GM06990 (cell line): Measurements from ENCODE around the gene BLM.

Experiments
- DNase-seq: peaks from one replicate; pipeline ENCODE4 v3.0.0-alpha.2; 2011; ENCODE audit not compliant: insufficient read length; ENCODE audit errors: extremely low read depth
- H3K27me3 ChIP-seq: replicated peaks from 2 replicates; pipeline ENCODE4 v1.6.0; 2011; ENCODE audit warnings: low read length; ENCODE audit not compliant: control insufficient read depth, insufficient read depth
- H3K36me3 ChIP-seq: 2 replicates; pipeline ENCODE4 v1.5.1; 2011; ENCODE audit warnings: low read length; ENCODE audit not compliant: control insufficient read depth, insufficient read depth
- H3K4me3 ChIP-seq: replicated peaks from 2 replicates; pipeline ENCODE4 v1.5.1; 2011; ENCODE audit warnings: low read depth, mild to moderate bottlenecking, control low read depth, low read length
- TF ChIP-seq, protein P1 (sequence below): IDR thresholded peaks from 2 replicates; pipeline ENCODE4 v1.5.1; 2011; ENCODE audit warnings: low read length, control low read depth, mild to moderate bottlenecking, inconsistent platforms; ENCODE audit not compliant: insufficient read depth, poor library complexity, severe bottlenecking

Gene BLM

GRCh38 chr15:90812171-90812957 is 95.2 kb downstream of the BLM start:
- H3K4me3 ChIP-seq = no peak overlapping the region
- H3K27me3 ChIP-seq = no peaks in the 10 kb centered on the region
- H3K36me3 ChIP-seq = peaks cover 11% of the 10 kb centered on the region
- DNase-seq = no peak
- TF ChIP-seq, protein P1, sequence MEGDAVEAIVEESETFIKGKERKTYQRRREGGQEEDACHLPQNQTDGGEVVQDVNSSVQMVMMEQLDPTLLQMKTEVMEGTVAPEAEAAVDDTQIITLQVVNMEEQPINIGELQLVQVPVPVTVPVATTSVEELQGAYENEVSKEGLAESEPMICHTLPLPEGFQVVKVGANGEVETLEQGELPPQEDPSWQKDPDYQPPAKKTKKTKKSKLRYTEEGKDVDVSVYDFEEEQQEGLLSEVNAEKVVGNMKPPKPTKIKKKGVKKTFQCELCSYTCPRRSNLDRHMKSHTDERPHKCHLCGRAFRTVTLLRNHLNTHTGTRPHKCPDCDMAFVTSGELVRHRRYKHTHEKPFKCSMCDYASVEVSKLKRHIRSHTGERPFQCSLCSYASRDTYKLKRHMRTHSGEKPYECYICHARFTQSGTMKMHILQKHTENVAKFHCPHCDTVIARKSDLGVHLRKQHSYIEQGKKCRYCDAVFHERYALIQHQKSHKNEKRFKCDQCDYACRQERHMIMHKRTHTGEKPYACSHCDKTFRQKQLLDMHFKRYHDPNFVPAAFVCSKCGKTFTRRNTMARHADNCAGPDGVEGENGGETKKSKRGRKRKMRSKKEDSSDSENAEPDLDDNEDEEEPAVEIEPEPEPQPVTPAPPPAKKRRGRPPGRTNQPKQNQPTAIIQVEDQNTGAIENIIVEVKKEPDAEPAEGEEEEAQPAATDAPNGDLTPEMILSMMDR = no peak

- TF ChIP-seq, protein P1 = no peak
- Histone ChIP-seq H3K36me3 (peaks cover 11% of the 10 kb centered on the region), H3K4me3 (no peak overlapping the region), H3K27me3 (no peaks in the 10 kb centered on the region)
- DNase-seq = no peak
Measured at GRCh38 chr15:90812958-90813265, 95.8 kb downstream of the BLM start.

DNA sequence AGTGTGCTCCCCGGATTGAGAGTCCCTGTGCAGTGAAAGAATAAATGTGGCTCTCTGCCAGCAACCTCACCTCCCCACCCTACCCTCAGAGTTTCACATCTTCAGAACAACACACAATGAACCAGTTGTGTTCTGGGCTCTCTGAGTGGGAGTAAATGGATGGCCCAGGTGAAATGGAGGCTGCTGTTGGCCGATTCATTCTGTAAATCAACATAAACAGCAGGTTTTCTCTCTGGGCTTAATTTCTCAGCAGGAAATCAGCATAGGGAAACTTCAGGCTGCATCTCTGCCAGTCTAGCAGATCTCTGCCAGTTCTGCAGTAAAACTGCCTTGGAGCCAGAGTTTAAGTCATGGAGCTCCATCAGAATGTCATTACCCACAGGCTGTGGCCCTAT is 96.6 kb downstream of the BLM start:
- no peak overlapping the region for H3K4me3 ChIP-seq
- H3K36me3 ChIP-seq = peaks cover 9% of the 10 kb centered on the region
- no peaks in the 10 kb centered on the region for H3K27me3 ChIP-seq
- TF ChIP-seq, protein P1 = no peak
- DNase-seq = no peak

DNA sequence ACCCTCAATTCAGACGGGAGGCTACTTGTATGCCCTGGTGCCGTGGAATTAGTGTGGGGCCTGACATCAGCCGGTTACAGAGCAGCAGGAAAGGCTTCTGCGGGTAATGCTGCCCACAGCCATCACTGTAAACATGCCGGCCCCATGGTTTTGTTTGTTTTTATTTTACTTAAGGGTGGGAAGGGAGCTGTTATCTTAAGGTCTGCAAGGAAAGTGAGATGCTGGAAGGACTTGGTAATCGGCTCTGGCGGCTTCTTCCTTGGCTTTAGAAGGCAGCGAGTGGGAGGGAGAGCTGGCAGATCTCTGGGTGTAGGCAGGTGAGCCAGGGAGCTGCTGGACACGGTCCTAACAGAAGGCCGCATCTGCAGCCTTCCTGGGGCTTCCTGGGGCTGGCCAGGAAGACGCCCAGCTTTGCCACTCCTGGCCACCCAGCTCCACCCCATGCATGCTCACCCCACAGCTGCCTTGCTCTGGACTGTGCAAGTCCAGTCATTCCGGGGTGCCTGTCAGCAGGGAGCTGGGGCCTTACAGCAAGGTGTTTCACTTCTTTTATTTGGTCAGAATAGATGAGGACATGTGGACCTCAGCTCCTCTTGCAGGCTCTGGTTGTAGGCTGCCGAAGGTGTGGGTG is 97.2 kb downstream of the BLM start:
- Histone ChIP-seq H3K27me3 (no peaks in the 10 kb centered on the region), H3K36me3 (peaks cover 7% of the 10 kb centered on the region), H3K4me3 (no peak overlapping the region)
- DNase-seq = no peak
- TF ChIP-seq, protein P1 = no peak

DNA sequence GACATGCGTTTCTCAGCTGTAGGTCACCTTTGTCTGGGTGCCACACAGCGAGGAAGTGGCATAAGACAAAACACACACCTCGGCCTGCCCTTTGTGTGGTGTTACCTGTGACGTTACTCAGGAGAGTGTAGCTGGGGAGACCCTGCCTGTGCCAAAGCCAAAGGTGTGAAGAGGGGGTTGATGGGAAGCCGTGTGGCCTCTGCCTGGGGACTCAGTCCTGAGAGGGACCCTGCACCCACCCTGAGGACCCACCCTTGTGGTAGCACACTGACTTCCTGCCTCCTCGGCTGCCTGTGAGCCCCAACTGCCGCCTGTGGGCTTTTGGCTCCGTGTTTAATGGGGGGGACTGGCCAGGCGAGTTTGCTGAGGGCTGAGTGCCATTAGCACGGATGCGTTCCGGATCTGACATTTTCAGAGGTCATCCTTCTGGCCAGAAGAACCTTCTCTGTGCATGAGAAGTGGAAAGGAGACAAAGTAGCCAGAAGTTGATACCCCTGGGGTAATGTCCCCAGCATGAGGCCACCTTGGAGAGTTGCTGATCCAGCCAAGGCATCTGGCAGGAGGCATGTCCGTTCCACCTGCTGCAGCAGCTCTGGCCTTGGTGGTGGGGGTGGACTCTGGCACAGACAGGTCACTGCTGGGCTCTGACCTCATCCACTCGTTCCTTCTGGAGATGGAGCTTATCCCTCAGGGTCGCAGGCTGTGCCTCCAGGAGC is 99.4 kb downstream of the BLM start:
- DNase-seq = no peak

More for the DNA sequence above, 99.4 kb downstream of the BLM start:
- Histone ChIP-seq H3K4me3 (no peak overlapping the region), H3K27me3 (no peaks in the 10 kb centered on the region), H3K36me3 (peaks cover 2% of the 10 kb centered on the region)
- TF ChIP-seq, protein P1 = no peak
